ENCODE data around the gene KRTAP4-8.

DNA sequence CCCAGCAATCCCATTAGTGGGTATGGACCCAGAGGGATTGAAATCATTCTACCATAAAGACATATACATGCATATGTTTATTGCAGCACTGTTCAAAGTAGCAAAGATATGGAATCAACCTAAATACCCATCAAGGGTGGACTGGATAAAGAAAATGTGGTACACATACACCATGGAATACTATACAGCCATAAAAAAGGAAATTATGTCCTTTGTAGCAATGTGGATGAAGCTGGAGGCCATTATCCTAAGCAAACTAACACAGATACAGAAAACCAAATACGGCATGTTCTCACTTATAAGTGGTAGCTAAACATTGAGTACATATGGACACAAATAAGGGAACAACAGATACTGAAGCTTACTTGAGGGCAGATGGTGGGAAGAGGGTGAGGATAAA lies 40.4 kb downstream of the KRTAP4-8 start:
- TF ChIP-seq, protein P1, sequence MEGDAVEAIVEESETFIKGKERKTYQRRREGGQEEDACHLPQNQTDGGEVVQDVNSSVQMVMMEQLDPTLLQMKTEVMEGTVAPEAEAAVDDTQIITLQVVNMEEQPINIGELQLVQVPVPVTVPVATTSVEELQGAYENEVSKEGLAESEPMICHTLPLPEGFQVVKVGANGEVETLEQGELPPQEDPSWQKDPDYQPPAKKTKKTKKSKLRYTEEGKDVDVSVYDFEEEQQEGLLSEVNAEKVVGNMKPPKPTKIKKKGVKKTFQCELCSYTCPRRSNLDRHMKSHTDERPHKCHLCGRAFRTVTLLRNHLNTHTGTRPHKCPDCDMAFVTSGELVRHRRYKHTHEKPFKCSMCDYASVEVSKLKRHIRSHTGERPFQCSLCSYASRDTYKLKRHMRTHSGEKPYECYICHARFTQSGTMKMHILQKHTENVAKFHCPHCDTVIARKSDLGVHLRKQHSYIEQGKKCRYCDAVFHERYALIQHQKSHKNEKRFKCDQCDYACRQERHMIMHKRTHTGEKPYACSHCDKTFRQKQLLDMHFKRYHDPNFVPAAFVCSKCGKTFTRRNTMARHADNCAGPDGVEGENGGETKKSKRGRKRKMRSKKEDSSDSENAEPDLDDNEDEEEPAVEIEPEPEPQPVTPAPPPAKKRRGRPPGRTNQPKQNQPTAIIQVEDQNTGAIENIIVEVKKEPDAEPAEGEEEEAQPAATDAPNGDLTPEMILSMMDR (optimal IDR thresholded peaks at IDR 0.05 in 1 of 3, IDR thresholded peaks at IDR 0.05 in 1 of 3, conservative IDR thresholded peaks at IDR 0.05 in 1 of 3; ENCODE audit: extremely low read depth in 1 of 3, insufficient read depth in 2 of 3, low read length in 3 of 3), result no peak
- TF ChIP-seq EZH2 (IDR thresholded peaks at IDR 0.05; ENCODE audit: low read length), result no peak

Data from keratinocyte (primary cell).